GM20431 (cell line): ENCODE data around the gene ATP10B.
"Not testable (repeated sequence)": the region's sequence is repeated elsewhere in the genome, so short reads cannot be mapped to it uniquely, and the experiment has no call there.

Source experiments
- in situ Hi-C: fragments of 300-500 bp; cut with MseI, MboI; formaldehyde crosslinking; loops from one replicate; pipeline ENCODE4 v1.15.0; 2020; ENCODE audit warnings: low sequenced_read_pairs; ENCODE audit not compliant: unreplicated experiment

Gene ATP10B

DNA sequence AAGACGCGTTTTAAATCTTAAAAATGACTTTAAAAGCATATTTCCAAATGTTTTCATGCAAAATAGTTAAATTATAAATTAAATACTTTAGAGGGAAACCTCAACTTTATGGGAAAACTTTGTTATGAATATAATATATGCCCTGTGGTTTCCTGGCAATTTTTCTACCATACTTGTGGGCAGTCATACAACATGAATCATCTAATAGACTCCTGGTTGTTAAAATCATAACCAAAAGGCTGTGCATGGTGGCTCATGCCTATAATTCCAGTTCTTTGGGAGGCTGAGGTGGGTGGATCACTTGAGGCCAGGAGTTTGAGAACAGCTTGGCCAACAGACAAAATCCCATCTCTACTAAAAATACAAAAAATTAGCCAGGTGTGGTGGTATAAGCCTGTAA, 18.2 kb downstream of the ATP10B start:
- in situ Hi-C loops, result no loop called here

DNA sequence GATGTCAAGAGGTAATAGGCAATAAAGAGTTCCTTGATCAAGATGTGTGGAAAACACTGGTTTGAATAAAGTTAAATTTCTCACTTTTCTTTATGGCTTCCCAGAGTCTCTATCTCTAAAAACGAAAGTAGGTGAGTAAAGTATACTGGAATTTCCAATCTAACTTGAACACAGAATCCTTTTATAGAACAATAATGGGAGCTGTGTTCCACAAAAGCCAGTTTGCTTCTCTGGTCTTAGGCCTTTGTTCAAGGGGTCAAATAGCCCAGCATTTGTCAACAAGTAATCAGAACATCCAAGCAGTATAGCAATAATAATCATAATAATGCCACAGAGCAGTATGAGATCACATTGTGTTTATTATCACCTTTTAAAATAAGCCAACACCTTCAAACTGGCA, 20.2 kb downstream of the ATP10B start:
- in situ Hi-C loops, result no loop called here

DNA sequence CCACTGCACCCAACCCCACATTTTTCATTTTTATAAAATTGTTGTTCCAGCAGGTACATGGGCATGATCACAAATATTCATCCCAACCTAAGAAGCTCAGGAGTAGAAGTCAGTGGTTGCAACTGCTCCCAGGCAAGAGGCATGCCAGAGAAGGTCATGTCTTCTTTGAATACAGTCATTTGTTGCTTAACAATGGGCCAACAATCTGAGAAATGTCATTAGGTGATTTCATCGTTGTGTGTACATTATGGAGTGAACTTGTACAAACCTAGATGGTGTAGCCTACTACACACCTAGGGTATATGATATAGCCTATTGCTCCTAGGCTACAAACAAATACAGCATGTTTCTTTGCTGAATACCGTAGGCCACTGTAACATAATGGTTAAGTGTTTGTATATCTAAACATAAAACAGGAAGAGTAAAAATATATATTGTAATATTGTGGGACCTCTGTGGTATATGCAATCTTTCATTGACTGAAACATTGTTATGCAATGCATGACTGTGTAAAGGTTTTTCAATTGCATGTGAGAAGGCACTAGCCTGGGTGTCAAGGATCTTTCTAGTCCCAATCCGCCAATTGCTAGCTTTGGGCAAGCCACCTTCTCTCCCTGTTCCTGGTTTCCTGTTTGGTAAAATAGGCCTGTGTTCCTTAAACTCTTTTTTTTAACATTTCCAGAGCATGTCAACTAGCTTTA, 27.6 kb downstream of the ATP10B start:
- in situ Hi-C loops, result no loop called here

DNA sequence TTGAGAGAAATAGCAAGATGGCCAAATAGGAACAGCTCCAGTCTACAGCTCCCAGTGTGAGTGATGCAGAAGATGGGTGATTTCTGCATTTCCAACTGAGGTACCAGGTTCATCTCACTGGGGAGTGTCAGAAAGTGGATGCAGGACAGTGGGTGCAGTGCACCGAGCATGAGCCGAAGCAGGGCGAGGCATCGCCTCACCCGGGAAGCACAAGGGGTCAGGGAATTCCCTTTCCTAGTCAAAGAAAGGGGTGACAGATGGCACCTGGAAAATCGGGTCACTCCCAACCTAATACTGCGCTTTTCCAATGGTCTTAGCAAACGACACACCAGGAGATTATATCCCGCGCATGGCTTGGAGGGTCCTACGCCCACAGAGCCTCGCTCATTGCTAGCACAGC, 39.0 kb downstream of the ATP10B start:
- in situ Hi-C loops, result not testable (repeated sequence)

DNA sequence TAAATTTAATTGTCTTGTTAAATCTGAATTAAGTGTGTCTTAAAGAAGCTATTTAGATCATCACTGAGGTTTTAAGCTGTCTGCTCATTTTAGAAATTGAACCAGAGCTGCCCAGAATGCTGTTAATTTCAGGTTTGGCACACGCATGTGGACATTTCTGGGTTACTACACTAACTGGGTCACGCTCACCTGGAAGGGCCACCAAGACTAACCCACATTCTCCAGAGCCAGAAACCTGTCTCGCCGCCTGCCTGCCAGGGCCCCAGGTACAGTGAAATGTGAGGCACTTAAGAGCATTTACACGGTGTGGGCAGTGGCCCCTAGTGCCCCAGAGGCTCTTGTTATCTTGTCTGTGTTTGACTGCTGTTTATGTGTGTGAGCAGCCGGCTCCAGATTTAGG, 46.6 kb downstream of the ATP10B start:
- in situ Hi-C loops, result no loop called here

DNA sequence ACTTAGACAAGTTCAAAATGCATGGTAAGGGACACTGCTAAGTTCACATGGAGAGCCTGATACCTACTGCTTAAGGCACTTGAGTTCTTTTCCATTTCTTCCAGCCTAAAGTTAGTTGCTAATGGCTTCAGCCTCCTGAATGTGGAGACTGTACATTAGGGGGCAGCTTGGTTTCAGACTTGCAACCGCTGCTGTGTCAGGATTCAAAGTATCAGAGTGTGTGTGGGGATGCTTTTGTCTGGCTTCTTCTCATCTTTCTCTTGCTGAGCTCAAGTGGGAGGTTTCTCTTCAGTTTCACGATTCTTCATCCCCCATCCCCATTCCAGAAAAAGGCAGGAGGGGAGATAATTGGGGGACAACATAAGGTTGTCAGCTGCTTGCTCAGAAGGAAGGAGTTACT, 49.4 kb downstream of the ATP10B start:
- in situ Hi-C loops, result no loop called here

DNA sequence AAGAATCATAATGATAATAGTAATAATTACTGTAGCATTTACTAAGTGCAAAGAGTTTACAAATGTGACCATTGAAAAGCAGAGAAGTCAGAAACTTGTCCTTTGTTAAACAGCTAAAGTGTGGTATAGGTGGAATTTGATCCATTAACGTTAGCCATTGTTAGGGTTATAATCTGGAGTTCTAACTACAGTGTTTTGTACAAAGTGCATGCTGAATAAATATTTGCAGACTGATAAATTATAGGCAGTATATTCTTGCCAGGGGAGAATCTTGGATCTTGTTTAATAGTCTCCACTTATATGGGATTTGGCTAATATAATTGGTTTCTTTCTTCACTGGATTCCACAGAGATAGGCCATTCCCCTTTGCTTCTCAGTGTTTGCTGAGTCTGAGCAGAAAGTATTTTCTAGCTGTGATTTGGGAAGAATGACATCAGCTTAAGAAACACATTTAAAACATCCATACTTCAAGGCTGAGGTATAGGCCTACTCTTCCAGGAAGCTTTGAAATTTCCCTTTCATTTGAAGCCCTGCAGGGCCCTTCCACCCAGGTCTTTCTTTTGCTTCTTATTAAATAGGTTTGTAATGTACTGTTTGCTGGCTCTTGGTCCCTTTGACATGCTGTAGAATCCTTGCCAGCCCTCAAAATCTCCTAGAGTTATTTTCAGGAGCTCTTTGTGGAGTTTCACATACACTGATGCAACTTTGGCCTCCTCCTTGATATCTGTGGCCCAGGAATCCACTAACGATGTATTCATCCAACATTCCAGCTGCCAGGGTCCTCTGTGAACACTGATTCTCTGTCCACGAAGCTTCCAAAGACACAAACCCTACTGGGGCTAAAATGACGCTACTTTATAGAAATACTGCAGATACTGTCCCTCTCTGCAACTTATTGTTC, 51.4 kb downstream of the ATP10B start:
- in situ Hi-C loops, result no loop called here

DNA sequence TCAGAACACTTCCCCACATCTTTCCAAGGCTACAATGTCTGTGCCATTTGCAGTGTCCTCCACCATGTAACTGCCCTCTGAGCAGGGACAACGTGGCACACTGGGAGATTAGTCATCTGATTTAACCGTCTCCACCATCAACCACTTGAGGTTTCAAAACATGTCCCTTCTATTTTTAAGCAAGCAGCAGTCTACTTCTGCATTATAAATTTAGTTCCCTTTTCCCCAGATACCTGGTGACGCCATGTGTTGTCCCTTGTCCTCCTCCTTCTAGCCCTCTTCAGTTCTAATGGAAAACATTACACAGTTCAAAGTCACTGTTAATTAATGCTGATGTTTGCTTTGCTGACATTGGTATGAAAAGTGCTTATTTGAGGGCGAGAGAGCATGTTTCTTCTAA, 52.8 kb downstream of the ATP10B start:
- in situ Hi-C loops, result no loop called here

DNA sequence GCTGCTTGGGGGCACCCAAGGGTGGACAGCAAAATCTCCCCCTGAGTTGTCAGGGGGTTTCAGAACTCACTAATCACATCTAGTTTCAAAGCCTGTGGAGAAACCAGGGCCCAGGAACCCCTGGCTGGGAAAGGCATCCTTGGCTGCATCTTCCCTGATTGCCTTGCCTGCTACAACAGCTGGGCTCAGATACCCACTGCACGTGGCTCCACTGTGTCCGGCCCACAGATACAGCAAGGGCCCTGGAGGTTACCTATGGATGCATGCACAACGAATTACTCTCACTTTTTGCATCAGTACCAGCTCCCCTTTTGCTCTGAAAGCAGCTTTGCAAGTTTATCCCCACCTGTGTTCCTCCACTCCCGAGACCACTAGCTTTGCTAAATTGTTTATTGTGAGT, 55.0 kb downstream of the ATP10B start:
- in situ Hi-C loops, result no loop called here

DNA sequence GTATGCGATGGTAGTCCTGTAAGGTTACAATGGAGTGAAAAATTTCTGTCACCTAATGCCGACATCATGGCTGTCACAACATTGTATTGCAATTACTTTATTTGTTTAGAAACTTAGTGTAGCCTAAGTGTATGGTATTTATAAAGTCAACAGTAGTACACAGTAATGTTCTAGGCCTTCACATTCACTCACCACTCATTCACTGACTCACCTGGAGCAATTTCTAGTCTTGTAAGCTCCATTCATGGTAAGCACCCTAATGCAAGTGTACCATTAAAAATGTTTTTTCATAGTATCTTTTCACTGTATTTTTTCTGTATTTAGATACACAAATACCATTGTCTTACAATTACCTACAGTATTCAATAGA, 58.5 kb downstream of the ATP10B start:
- in situ Hi-C loops, result no loop called here

DNA sequence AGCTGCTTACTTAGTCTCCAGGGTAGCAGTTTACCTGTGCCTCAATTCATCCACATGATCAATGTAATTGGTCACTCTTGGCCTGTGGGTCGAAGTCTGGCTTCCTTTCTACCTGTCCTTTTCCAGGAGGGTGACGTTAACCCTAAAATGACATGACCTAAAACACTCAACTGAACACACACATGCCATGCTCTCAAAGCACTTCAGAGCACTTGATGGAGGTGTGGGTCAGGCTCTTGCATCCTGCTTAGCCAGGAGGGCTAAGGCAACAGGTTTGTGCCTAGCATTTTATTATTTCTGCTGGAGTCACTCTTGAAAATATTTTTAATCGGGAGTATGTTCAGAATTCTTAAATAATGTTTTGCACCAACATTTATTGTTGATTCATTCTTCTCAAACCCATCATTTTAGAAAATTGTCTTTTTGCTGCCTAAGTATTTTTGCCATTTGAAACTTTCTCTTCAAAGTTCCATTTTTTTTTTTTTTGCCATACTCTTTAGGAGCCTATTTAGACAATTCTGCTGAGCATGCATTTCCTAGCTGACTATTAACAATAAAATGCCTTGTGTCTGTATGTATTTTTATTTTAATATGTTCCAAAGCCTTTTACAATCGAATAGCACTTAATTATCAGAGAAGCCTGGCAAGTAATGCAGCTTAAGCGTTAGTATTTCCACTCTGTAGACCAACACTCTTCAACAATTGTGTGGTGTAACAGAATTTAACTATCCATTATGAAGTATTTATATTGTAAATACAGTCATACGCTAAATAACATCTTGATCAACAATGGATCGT, 59.1 kb downstream of the ATP10B start:
- in situ Hi-C loops, result no loop called here

DNA sequence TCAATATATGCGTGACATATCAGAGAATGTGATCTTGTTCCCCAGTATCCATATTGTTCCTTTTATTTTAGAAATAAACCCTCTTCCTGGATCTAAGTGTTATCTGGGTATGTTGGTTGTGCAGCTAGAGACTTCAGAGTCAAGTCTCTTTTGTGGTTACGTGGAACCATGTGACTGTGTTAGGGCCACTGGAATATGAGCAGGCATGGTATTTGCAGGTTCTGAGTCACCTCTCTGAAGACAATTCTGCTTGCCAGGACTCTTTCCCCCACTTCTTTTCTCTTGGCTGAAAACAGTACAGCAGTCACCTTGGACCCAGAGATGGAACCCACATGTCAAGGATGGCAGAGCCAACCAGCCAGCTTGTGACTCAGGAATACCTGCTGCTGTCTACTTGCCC, 59.7 kb downstream of the ATP10B start:
- in situ Hi-C loops, result no loop called here

DNA sequence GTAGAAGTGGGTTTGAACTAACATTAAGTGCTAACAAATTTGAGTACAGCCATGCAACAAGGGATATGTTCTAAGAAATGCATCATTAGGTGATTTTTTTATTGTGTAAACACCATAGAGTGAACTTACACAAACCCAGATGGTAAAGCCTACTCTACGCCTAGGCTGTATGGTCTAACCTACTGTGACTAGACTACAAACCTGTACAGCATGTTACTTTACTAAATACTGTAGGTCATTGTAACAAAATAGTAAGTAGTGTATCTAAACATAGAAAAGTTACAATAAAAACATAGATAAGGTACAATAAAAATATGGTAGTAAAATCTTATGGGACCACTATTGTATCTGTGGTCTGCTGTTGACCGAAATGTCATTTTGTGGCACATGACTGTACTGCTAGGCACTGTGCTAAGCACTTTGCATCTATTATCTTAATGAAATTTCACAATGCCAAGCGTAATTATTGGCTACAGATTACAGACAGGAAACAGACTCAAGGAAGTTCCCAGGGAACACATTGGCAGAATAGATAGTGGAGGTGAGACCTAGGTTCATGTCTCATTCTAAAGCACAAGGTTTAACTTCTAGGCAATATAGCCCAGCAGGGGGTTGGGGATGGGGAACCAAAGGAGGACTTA, 62.7 kb downstream of the ATP10B start:
- in situ Hi-C loops, result no loop called here

DNA sequence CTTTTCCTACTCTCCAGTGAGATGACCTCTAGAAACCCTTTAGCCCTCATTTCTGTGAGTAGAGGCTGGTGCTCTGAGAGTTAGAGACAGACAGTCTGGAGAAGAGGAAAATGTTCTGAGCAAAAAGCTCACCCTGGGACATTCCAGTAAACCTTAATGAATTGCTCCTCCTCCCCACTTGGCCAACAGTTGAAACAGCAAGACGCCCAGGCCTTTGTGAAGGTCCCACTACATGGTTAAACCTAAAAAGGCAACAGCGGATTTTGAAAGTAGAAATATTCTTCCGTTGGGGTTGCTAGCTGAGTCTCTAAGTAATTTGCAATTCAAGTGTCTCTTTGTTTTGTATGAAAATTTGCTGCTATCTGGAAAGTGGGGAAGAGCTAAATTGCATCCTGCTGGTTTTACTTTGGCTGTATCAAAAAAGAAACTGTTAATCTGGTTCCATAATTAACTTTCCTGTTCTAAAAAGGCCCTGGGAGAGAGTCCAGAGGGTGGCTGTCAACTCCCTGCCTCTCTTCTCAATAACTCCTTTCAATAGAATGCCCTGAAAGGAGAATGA, 63.8 kb downstream of the ATP10B start:
- in situ Hi-C loops, result no loop called here

DNA sequence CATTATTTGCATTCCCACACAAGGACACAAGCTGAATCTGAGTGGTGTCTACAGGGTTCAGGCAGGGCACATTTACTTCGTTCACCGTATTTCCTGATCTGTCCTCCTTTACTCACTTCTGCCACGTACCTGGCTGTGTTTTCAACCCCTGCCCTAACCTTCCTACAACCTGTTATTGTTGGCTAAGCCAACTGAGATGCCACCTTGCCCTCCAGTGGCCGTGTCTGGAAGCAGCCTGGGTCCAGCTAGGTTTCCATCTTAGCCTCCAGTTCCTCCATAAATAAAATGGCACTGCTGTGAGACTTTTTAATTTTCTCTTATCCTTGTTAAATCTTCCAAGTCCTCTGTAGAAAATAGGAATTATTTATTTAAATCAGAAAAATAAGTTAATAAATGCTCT, 64.8 kb downstream of the ATP10B start:
- in situ Hi-C loops, result no loop called here

DNA sequence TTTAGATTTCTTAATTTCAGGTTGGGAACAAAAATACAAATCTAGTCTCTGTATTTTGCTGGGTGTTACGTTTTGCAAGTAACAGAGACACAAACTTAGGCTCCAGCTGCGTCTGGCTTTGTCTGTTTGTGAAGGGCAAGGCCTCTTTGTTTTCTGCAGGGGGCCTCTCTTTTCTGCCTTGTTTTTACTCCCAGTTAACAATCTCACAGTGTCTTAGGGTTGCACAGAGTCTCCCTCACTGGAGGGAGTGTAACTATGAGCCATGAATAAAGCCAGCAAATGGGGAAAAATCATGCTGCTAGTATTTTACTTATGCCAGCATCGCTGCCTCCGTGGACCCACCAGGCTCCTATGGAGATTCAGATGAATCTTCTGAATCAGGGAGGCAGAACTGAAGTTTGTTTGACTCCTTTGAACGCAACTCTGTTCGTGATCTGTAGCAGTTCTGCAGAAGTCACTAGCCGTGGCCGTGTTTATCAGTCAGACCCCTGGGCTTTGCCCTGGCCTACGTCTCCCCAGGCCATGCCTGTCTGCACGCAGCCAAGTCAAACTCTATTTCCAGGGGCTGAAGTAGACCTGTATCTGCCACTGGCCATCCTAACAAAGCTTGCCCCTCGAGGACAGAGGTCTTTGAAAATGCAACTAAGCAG, 77.2 kb downstream of the ATP10B start:
- in situ Hi-C loops, result no loop called here

DNA sequence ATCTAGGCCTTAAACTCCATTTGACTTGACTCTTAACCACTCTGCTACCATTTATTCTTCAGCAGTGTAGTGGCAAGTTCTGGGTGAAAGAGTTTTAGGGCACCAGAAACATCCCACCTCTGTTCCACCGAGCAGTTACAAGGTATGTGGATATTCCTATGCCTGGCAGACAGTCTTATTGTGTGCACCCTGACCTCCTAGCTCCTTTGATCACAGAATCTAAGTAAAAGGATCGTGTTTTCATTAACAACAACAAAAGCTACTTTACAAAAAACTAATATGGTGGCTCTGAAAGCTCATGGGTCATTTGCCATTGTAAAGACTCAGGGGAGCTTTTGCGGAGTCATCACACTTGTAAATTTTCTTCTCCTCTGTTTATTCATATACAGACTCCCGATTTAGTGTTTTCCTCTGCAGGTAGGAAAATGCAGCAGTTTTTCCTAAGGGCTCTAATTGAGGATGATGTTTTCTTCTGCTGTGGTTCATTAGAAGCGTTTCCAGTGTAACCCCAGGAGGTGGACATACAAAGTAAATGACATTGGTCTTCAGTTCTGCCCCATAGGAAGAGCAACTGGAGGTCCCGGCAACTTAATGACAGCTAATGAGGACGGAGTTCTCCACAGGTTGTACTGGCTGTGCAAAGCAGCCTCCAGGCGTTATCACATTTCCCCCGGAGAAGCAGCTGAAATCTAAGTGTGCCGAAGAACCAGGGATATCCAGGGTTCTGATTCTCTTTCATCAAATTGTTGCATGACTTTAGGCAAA, 78.2 kb downstream of the ATP10B start:
- in situ Hi-C loops, result no loop called here

DNA sequence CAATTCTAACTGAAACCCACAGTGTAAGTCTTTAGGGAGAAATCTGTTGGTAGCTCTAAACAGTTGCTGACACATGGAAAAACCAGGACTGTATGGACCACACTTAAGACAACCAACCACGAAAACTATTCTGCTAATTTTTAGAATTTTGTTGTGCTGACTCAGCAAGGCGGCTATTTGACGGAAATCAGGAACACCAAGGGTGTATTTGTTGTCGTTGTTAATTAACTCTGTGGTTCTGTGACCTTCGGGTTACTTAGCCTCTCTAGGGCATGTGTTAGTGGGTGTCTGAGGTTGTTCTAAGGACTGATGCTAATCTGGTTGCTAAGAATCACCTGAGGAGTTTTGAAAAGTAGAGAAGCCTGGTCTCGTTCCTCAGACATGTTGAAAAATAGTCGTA, 79.2 kb downstream of the ATP10B start:
- in situ Hi-C loops, result no loop called here

DNA sequence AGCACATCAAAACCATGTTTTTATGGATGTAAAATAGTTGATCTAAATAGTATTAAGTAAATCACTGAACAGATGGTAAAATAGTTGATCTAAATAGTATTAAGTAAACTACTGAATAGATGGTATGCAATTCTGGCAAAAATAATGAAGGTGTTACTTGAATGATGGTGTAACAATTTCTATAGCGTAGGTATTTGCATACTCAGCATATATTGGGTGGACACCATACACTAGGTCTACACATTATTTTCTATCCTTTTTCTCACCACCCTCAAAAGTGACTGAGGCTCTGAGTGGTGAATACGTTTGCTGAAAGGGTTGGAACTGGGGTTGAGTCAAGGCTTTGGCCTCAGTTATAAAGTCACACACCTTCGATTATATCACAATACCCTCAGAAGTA, 81.3 kb downstream of the ATP10B start:
- in situ Hi-C loops, result no loop called here
